ENCODE results near the gene SNTG2.

Gene SNTG2

GRCh38 chr2:1249897-1250687, 299.4 kb downstream of the SNTG2 start:
- no peak for DNase-seq
- Histone ChIP-seq H3K27me3 (ENCODE audit: insufficient read depth, low read depth, severe bottlenecking) (no peaks in the 10 kb centered on the region), H3K36me3 (no peaks in the 10 kb centered on the region), H3K9me3 (ENCODE audit: severe bottlenecking) (no peaks in the 10 kb centered on the region), H3K4me3 (ENCODE audit: low read depth, low read length) (no peak overlapping the region), H3K27ac (no peak overlapping the region)
- TF ChIP-seq, protein P1, sequence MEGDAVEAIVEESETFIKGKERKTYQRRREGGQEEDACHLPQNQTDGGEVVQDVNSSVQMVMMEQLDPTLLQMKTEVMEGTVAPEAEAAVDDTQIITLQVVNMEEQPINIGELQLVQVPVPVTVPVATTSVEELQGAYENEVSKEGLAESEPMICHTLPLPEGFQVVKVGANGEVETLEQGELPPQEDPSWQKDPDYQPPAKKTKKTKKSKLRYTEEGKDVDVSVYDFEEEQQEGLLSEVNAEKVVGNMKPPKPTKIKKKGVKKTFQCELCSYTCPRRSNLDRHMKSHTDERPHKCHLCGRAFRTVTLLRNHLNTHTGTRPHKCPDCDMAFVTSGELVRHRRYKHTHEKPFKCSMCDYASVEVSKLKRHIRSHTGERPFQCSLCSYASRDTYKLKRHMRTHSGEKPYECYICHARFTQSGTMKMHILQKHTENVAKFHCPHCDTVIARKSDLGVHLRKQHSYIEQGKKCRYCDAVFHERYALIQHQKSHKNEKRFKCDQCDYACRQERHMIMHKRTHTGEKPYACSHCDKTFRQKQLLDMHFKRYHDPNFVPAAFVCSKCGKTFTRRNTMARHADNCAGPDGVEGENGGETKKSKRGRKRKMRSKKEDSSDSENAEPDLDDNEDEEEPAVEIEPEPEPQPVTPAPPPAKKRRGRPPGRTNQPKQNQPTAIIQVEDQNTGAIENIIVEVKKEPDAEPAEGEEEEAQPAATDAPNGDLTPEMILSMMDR (IDR thresholded peaks at IDR 0.05; ENCODE audit: low read depth, low read length) = no peak

DNA sequence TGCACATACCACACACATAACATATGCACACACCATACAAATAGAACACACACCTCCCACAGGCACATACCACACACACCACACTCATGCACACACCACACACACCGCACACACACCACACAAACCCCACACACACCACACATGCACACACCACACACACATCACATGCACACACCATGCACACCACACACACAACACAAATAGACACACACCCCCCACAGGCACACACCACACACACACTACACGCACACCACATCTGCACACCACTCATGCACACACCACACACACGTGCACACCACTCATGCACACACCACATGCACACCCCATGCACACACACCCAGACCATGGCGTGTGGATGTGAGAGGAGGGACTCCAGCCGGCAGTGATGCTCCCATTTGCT, 300.9 kb downstream of the SNTG2 start:
- Histone ChIP-seq H3K36me3 (no peaks in the 10 kb centered on the region), H3K9me3 (ENCODE audit: severe bottlenecking) (no peaks in the 10 kb centered on the region), H3K4me3 (ENCODE audit: low read depth, low read length) (no peak overlapping the region), H3K27ac (no peak overlapping the region), H3K27me3 (ENCODE audit: insufficient read depth, low read depth, severe bottlenecking) (no peaks in the 10 kb centered on the region)
- no peak for DNase-seq
- TF ChIP-seq, protein P1 (IDR thresholded peaks at IDR 0.05; ENCODE audit: low read depth, low read length) = no peak

GRCh38 chr2:1253629-1254028, 303.0 kb downstream of the SNTG2 start:
- Histone ChIP-seq H3K4me3 (ENCODE audit: low read depth, low read length) (no peak overlapping the region), H3K27me3 (ENCODE audit: insufficient read depth, low read depth, severe bottlenecking) (no peaks in the 10 kb centered on the region), H3K27ac (no peak overlapping the region), H3K9me3 (ENCODE audit: severe bottlenecking) (no peaks in the 10 kb centered on the region), H3K36me3 (no peaks in the 10 kb centered on the region)
- TF ChIP-seq, protein P1 (IDR thresholded peaks at IDR 0.05; ENCODE audit: low read depth, low read length) = no peak
- DNase-seq = no peak

DNA sequence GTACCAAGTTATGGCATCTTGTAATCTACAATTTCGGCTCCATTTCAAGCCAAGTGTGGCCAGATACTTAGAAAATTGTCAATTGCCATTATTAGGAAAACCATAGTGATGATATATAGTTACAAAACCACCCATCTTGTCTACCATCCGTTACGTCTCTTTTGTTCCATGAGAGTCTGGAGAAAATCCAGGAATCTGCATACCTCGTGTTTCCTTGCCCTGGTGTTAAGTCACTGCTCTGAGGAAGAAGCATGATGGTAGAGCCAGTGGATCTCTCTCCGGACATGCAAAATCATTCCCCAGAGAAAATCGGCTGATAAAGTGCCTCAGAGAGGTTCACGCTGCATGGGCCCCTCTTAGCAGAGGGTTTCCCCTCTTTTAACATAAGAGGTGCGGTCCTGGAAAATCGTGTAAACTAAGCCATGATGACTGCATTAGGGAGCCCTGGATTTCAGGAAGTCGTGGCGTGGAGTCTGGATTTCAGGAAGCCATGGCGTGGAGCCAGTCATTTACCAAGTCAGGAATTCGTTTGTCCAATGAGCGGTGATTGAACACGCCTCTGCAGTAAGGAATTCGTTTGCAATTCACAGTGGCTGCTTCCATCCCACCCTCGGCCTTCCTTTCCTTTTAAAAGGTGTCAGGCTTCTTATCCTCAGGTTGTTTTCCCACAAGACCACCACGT, 304.2 kb downstream of the SNTG2 start:
- TF ChIP-seq, protein P1 (IDR thresholded peaks at IDR 0.05; ENCODE audit: low read depth, low read length) = no peak
- no peaks in the 10 kb centered on the region for H3K27me3 ChIP-seq (ENCODE audit: insufficient read depth, low read depth, severe bottlenecking)
- no peak for DNase-seq
- H3K27ac ChIP-seq = no peak overlapping the region
- H3K9me3 ChIP-seq (ENCODE audit: severe bottlenecking) = no peaks in the 10 kb centered on the region
- no peaks in the 10 kb centered on the region for H3K36me3 ChIP-seq
- no peak overlapping the region for H3K4me3 ChIP-seq (ENCODE audit: low read depth, low read length)

DNA sequence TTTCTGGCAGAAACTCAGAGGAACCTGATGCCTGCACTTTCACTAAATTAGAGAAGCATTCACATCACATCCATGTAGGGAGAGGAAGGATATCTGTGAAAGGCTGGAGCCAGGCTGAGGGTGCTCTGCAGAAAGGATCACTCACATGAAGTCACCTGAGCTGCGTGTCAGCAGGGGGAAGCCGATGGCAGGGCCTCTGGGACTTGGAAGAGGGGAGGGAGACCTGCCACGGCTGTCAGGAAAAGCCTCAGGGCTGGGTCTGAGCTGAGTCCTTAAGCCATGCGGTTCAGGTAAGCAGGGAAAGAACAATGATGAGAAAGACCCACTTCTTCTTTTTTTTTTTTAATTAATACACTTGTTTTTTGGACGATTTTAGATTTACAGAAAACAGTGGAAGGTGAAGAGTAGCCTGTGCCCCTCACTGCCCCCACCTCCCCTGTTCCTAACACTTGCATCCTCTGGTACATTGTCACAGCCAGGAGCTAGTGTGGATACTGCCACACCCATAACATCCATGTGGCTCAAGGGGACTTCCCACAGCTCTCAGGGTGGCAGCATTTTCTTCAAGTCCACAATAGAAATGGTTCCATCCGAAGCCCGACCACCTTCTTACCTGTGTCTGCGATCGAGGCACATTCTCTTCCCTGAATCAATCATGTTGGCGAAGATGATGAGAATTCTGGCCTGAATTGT, 306.1 kb downstream of the SNTG2 start:
- H3K27me3 ChIP-seq (ENCODE audit: insufficient read depth, low read depth, severe bottlenecking) = no peaks in the 10 kb centered on the region
- no peak overlapping the region for H3K4me3 ChIP-seq (ENCODE audit: low read depth, low read length)
- H3K9me3 ChIP-seq (ENCODE audit: severe bottlenecking) = no peaks in the 10 kb centered on the region
- TF ChIP-seq, protein P1 (IDR thresholded peaks at IDR 0.05; ENCODE audit: low read depth, low read length) = no peak
- no peaks in the 10 kb centered on the region for H3K36me3 ChIP-seq
- H3K27ac ChIP-seq = no peak overlapping the region
- no peak for DNase-seq

Measured in WERI-Rb-1 (cell line).